Calu3 (cell line): ENCODE measurements around the gene AP1S3. TPM values are rescaled to one million over a fixed set of nuclear protein-coding genes. Genes with fewer than 3 reads are reported as not detected.

Experiments
- BruUV-seq: library from RNA; stranded (reverse); fragments of 400-500 nt; replicated peaks from 2 replicates; lab custom pipeline; 2021; lab: Mats Ljungman, UMichigan
- CTCF ChIA-PET: fragments of 300-600 bp; sonication (Branson Sonifier 250); formaldehyde crosslinking; loops from one replicate; lab custom pipeline; 2022; ENCODE audit warnings: antibody characterized with exemption; lab: Charles Lee
- DNase-seq: peaks from one replicate; pipeline ENCODE4 v3.0.0; 2022
- H3K27ac Mint-ChIP-seq: one replicate; pipeline ENCODE4 v1.8.0; 2022; ENCODE audit warnings: mixed read lengths; ENCODE audit not compliant: unreplicated experiment
- H3K27me3 Mint-ChIP-seq: one replicate; pipeline ENCODE4 v1.8.0; 2022; ENCODE audit warnings: mixed read lengths; ENCODE audit not compliant: unreplicated experiment
- H3K36me3 Mint-ChIP-seq: one replicate; pipeline ENCODE4 v1.8.0; 2022; ENCODE audit warnings: mild to moderate bottlenecking, moderate library complexity, mixed read lengths; ENCODE audit not compliant: insufficient read depth, unreplicated experiment
- H3K4me1 Mint-ChIP-seq: one replicate; pipeline ENCODE4 v1.8.0; 2022; ENCODE audit warnings: mild to moderate bottlenecking, low read depth, mixed read lengths; ENCODE audit not compliant: unreplicated experiment
- H3K4me3 Mint-ChIP-seq: one replicate; pipeline ENCODE4 v1.8.0; 2022; ENCODE audit warnings: mild to moderate bottlenecking, low read depth, moderate library complexity, mixed read lengths; ENCODE audit not compliant: unreplicated experiment
- H3K9me3 Mint-ChIP-seq: one replicate; pipeline ENCODE4 v1.8.0; 2022; ENCODE audit warnings: low read depth, mixed read lengths; ENCODE audit not compliant: unreplicated experiment
- CTCF ChIP-seq: fragments of 200-600 bp; IDR thresholded peaks from one replicate; pipeline ENCODE4 v1.8.0; 2022; ENCODE audit warnings: antibody characterized with exemption; ENCODE audit not compliant: unreplicated experiment
- intact Hi-C: fragments of 100-400 bp; cut with micrococcal nuclease; formaldehyde crosslinking; loops from one replicate; pipeline ENCODE4 v1.10.0; 2022; ENCODE audit not compliant: unreplicated experiment
- total RNA-seq: library from RNA; stranded (reverse); gene quantifications from 2 replicates; pipeline ENCODE4 v1.2.3, GENCODE V29; 2022

AP1S3 gene
- total RNA-seq, 1 experiment from 2014 or later = 119 TPM

- peaks cover 9% of the 10 kb centered on the region for H3K9me3 Mint-ChIP-seq
- CTCF ChIA-PET = interaction anchor here (0.9 to 1.1 kb wide), 2 partner anchors 10 to 25 kb away, joined by 3 to 5 read pairs; no protein-coding TSS in a partner anchor
- H3K27ac Mint-ChIP-seq = peak overlapping the region; percentile 91
- DNase-seq = no peak
- no peak overlapping the region for H3K4me3 Mint-ChIP-seq
- H3K36me3 Mint-ChIP-seq = peaks cover 5% of the 10 kb centered on the region
- no peak for TF ChIP-seq CTCF
- H3K27me3 Mint-ChIP-seq = no peaks in the 10 kb centered on the region
- BruUV-seq = no TSS peak
- peaks cover 63% of the 10 kb centered on the region for H3K4me1 Mint-ChIP-seq
- intact Hi-C loops = no loop called here
Observed at GRCh38 chr2:223735035-223735640, 102.2 kb downstream of the AP1S3 start.

- H3K4me1 Mint-ChIP-seq = peaks cover 60% of the 10 kb centered on the region
- CTCF ChIA-PET = interaction anchor here (0.9 to 1.1 kb wide), 2 partner anchors 10 to 26 kb away, joined by 3 to 5 read pairs; no protein-coding TSS in a partner anchor
- no peaks in the 10 kb centered on the region for H3K27me3 Mint-ChIP-seq
- H3K4me3 Mint-ChIP-seq = no peak overlapping the region
- no peak for DNase-seq
- peaks cover 9% of the 10 kb centered on the region for H3K9me3 Mint-ChIP-seq
- no peak for TF ChIP-seq CTCF
- H3K36me3 Mint-ChIP-seq = peaks cover 5% of the 10 kb centered on the region
- no TSS peak for BruUV-seq
- no peak overlapping the region for H3K27ac Mint-ChIP-seq
- intact Hi-C loops = no loop called here
Observed at GRCh38 chr2:223734346-223734745, 103.0 kb downstream of the AP1S3 start.

- H3K4me1 Mint-ChIP-seq = peaks cover 59% of the 10 kb centered on the region
- H3K36me3 Mint-ChIP-seq = peaks cover 5% of the 10 kb centered on the region
- CTCF ChIA-PET = no interaction called here
- H3K4me3 Mint-ChIP-seq = no peak overlapping the region
- no TSS peak for BruUV-seq
- intact Hi-C loops = no loop called here
- peaks cover 5% of the 10 kb centered on the region for H3K9me3 Mint-ChIP-seq
- no peak overlapping the region for H3K27ac Mint-ChIP-seq
- no peaks in the 10 kb centered on the region for H3K27me3 Mint-ChIP-seq
- DNase-seq = no peak
- TF ChIP-seq CTCF = no peak
Observed at GRCh38 chr2:223732346-223732745, 105.0 kb downstream of the AP1S3 start.

- DNase-seq = no peak
- intact Hi-C loops = no loop called here
- peaks cover 5% of the 10 kb centered on the region for H3K36me3 Mint-ChIP-seq
- no peaks in the 10 kb centered on the region for H3K27me3 Mint-ChIP-seq
- peaks cover 54% of the 10 kb centered on the region for H3K4me1 Mint-ChIP-seq
- H3K9me3 Mint-ChIP-seq = peaks cover 4% of the 10 kb centered on the region
- no peak for TF ChIP-seq CTCF
- BruUV-seq = no TSS peak
- H3K27ac Mint-ChIP-seq = peak overlapping the region; percentile 62
- CTCF ChIA-PET = interaction anchor here (1.0 kb wide), 1 partner anchor 28 kb away, joined by 3 read pairs; no protein-coding TSS in a partner anchor
- no peak overlapping the region for H3K4me3 Mint-ChIP-seq
Observed at GRCh38 chr2:223731503-223731902, 105.9 kb downstream of the AP1S3 start.
